Measurements from ENCODE around the gene MYH4.

MYH4 gene

DNA sequence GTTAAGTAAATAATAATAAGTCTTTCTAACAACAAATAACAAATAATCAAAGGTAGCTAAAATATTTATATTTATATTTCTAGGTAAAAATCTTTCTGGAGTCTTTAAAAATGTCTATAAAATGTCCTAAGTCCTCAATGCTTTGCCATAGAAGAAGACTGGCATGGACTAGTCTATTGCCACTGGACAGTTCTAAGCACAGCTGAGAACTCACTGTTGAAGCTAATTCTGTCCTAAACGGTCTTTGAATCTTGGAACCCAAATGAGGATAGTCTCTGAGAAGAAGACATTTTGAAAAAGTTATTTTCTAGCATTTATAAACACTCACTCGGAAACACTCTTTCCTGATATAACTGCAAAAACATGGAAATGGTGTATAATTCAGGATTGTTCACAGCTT is 48.1 kb downstream of the MYH4 start:
- DNase-seq = no peak

DNA sequence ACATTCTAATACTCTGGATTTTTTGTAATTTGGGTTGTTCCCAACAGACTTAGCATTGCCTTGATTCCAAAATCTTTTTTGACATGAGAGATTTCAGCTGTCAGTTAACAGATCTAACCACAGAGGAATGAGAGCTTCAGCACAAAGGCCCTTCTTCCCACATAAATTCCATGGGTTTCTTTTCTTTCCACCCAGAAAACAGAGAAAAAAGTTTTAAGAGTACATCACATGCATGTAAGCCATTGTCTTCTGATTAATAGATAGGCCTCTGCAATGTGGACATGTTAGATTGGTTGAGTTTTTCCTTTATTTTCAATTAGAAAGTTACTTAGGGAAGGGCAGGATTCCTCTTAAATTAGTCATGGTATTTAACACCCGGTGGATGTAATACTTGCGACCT is 48.5 kb downstream of the MYH4 start:
- no peak for DNase-seq

DNA sequence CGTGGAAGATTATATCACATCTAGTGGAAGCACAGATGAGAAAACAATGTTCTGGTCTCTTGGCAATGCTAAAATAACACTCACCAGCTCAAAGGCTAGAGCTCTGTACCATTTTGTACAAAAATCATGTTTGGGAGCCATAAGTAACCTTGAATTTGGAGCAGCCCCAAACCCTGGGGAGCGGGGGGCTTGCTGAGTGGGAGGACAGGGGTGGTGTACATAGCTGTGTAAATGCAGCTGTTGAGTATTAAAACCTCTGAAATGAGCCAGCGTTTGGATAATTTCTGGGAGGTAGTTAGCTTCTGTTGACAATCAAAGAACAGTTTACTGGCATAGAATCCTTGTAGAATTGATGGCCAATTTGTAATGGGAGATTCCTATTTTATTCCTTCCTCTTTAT is 51.9 kb downstream of the MYH4 start:
- DNase-seq = no peak

DNA sequence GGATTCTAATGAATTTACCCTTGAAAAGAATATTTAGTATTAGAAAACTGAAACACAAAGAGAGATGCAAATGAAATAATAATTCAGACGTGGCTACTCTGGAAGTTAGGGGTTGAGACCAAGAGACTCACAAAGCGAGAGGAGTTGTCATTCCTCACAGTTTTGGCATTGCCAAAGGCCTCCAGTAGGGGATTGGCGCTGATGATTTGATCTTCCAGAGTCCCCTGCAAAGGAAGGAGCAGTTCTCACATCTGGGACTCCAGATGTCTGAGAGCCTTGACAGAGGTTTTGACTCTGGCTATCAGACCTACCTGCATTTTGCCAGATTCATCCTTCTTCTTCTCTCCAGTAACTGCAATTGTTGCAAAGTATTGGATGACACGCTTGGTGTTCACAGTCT is 54.2 kb downstream of the MYH4 start:
- DNase-seq = no peak

DNA sequence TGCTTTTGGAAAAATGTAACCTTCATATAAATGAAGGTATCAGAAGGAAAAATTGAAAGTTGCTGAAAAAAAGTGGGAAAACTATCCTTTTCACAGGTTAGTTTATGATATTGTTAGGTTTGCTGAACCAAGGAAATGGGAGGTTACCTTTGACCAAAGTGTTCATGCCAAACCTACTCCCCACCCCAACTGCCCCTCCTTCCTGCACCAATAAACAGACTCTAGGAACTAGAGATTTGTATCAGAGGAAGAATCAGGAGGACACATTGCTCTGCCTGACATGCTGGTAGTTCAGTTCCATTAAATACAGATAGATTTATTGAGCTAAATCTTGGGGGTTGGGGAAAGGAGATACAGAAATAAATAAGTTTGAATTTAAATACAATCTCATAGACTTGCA is 65.8 kb downstream of the MYH4 start:
- no peak for DNase-seq

DNA sequence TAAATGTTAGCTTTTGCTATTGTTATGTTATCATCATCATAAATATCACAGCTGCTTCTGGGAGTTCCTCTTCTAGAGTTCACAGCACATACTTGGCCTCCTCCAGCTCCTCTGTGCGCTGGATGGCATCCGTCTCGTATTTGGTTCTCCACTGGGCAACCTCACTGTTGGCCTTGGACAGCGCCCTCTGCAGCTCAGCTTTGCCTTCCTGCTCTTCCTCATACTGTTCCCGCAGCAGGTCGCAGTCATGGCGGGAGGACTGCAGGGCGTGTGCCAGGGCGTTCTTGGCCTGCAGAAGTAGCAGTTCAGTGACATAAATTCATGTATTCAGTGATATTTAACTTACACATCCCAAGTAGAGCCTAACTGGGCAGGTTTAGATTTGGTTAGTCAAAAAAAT is 71.0 kb downstream of the MYH4 start:
- DNase-seq = no peak

DNA sequence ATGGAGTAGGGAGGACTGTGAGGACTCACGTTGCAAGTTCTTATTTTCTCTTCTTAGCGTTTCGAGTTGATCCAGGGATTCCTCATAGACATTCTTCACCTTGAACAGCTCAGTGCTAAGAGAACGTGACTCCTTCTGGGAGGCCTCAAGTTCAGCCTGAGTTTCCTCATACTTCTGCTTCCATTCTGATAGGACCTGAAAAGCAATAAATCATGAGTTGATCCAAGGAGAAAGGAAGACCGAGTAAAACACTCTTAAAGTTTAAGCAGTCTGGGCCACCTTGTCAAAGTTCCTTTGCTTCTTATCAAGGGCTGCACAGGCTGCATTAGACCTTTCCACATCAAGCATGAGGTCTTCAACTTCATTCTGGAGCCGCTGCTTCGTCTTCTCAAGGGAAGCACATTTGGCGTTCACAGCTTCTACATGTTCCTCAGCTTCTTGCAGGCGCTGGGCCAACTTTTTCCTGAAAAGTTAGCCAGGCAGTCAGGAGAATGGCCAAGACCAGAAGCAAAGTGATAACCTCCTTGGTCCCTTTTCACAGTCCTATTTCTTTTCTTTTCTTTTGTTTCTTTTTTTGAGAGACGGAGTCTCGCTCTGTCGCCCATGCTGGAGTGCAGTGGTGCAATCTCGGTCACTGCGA is 72.7 kb downstream of the MYH4 start:
- no peak for DNase-seq

DNA sequence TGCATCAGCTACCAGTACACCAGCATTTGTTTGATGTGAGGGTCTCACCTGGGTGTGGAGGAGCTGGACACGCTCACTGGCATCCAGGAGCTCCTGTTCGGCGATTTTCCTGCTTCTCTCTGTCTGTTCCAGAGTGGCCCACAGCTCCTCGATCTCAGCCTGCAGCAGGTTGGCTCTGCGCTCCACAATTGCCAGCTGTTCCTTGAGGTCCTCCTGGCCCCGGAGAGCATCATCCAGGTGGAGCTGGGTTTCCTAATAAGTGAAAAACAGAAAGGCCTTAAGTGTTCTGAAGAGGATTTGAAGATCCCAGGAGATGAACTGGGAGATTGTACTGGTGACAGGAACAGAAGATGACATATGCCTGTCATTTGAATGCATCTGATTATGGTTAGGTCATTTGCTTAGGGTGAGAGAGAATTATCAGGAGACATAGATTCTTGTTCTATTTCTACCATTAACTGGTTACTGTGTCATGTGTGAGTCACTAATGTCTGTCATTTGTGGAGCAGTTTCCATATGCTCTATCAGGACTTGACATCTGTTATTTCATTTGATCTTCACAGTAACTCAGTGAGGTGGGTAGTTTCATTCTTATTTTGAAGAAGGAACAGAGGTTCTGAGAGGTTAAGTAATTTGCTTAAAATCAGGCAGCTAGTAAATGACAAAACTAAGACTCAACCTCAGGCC is 75.0 kb downstream of the MYH4 start:
- no peak for DNase-seq
